HCT116 (cell line): ENCODE data around the gene CHTF18. TPM values are rescaled to one million over a fixed set of nuclear protein-coding genes. Genes with fewer than 3 reads are reported as not detected.

Experiments used
- ATAC-seq: fragments of 200-7000 bp; cut with Tn5 transposase; 2 replicates; pipeline ENCODE4 v1.9.1; 2020; ENCODE audit warnings: mild to moderate bottlenecking, moderate library complexity
- BruUV-seq: library from RNA; stranded (reverse); fragments of 400-500 nt; replicated peaks from 2 replicates; lab custom pipeline; 2021; lab: Mats Ljungman, UMichigan
- CTCF ChIA-PET: fragments of 300-600 bp; sonication (Branson Sonifier 250); formaldehyde crosslinking; loops from one replicate; lab custom pipeline; 2021; ENCODE audit warnings: antibody characterized with exemption; lab: Charles Lee
- POLR2A ChIA-PET: fragments of 300-600, 350-600 bp; sonication (Branson Sonifier 250); formaldehyde crosslinking; loops from one replicate; lab custom pipeline; 2021; ENCODE audit warnings: antibody characterized with exemption; lab: Charles Lee
- RAD21 ChIA-PET, 2 experiments: fragments of 300-600 bp; sonication (Branson Sonifier 250); formaldehyde crosslinking; loops; one replicate each; lab custom pipeline; 2023; ENCODE audit warnings: low total read pairs in 2 of 2; ENCODE audit not compliant: uncharacterized antibody in 2 of 2, unreplicated experiment in 2 of 2, low non-redundant PET in 1 of 2; lab: Charles Lee
- DNase-seq: peaks from one replicate; pipeline ENCODE4 v3.0.0-alpha.2; 2010; ENCODE audit warnings: low read depth, low spot score
- H2AFZ ChIP-seq: fragments of 200-600 bp; shearing (Covaris generic), sonication (generic); 2 replicates; pipeline ENCODE4 v1.6.1; 2017; ENCODE audit warnings: low read depth, mixed run types, mixed read lengths, antibody characterized with exemption, low read length; ENCODE audit not compliant: poor library complexity, severe bottlenecking
- H3K27ac ChIP-seq: 2 replicates; pipeline ENCODE4 v1.5.1; 2012; ENCODE audit warnings: low read depth, low read length
- H3K27me3 ChIP-seq: fragments of 200-600 bp; sonication (generic); 2 replicates; pipeline ENCODE4 v1.6.1; 2016; ENCODE audit warnings: mixed run types, low read length, mixed read lengths; ENCODE audit not compliant: insufficient read depth
- H3K36me3 ChIP-seq, 2 experiments: fragments of 200-500 bp in 1 of 2; fragments of 200-600 bp in 1 of 2; sonication (Bioruptor generic) in 1 of 2; sonication (generic) in 1 of 2; 2 replicates each; pipeline versions ENCODE4 v1.5.1 to v1.6.1; 2014 to 2016; ENCODE audit warnings: low read length in 2 of 2, inconsistent platforms in 1 of 2, mixed read lengths in 1 of 2, mixed run types in 1 of 2; ENCODE audit not compliant: insufficient read depth in 2 of 2, control insufficient read depth in 1 of 2
- H3K4me1 ChIP-seq, 2 experiments: fragments of 200-600 bp in 1 of 2; sonication (generic) in 1 of 2; 2 replicates each; pipeline versions ENCODE4 v1.5.1 to v1.6.1; 2012 to 2017; ENCODE audit warnings: low read length in 2 of 2, inconsistent platforms in 1 of 2, mild to moderate bottlenecking in 1 of 2, mixed read lengths in 1 of 2, mixed run types in 1 of 2, moderate library complexity in 1 of 2; ENCODE audit not compliant: insufficient read depth in 2 of 2, control insufficient read depth in 1 of 2
- H3K4me2 ChIP-seq: fragments of 200-600 bp; sonication (generic); 2 replicates; pipeline ENCODE4 v1.6.1; 2017; ENCODE audit warnings: mixed run types, low read length, mixed read lengths
- H3K4me3 ChIP-seq, 2 experiments: fragments of 200-600 bp in 1 of 2; sonication (generic) in 1 of 2; replicated peaks in 1 of 2; 2 replicates each; pipeline ENCODE4 v1.5.1; 2011 to 2016; ENCODE audit warnings: low read length in 2 of 2, control low read depth in 1 of 2, low read depth in 1 of 2, mild to moderate bottlenecking in 1 of 2, mixed read lengths in 1 of 2, mixed run types in 1 of 2
- H3K79me2 ChIP-seq: fragments of 200-600 bp; sonication (generic); 2 replicates; pipeline ENCODE4 v1.6.1; 2017; ENCODE audit warnings: mild to moderate bottlenecking, mixed run types, low read length, moderate library complexity, mixed read lengths; ENCODE audit not compliant: insufficient read depth
- H3K9ac ChIP-seq: fragments of 200-600 bp; sonication (generic); 2 replicates; pipeline ENCODE4 v1.6.1; 2016; ENCODE audit warnings: low read length, mixed read lengths
- H3K9me2 ChIP-seq: fragments of 200-600 bp; sonication (generic), shearing (Covaris generic); 2 replicates; pipeline ENCODE4 v1.6.1; 2017; ENCODE audit warnings: mixed run types, mild to moderate bottlenecking, moderate library complexity; ENCODE audit not compliant: insufficient read depth
- H3K9me3 ChIP-seq, 2 experiments: fragments of 200-500 bp in 1 of 2; fragments of 200-600 bp in 1 of 2; sonication (Bioruptor generic) in 1 of 2; sonication (generic) in 1 of 2; 2 replicates each; pipeline ENCODE4 v1.6.1; 2014 to 2017; ENCODE audit warnings: low read length in 2 of 2, mixed read lengths in 2 of 2, inconsistent platforms in 1 of 2, low read depth in 1 of 2, mild to moderate bottlenecking in 1 of 2, mixed run types in 1 of 2, moderate library complexity in 1 of 2; ENCODE audit not compliant: control insufficient read depth in 1 of 2, insufficient read depth in 1 of 2
- H4K20me1 ChIP-seq: fragments of 200-600 bp; sonication (generic), shearing (Covaris generic); 2 replicates; pipeline ENCODE4 v1.6.1; 2017; ENCODE audit warnings: mixed run types, mild to moderate bottlenecking, moderate library complexity; ENCODE audit not compliant: insufficient read depth
- CEBPB ChIP-seq: IDR thresholded peaks from 2 replicates; pipeline ENCODE4 v1.6.1; 2012; ENCODE audit warnings: low read depth
- CTCF ChIP-seq, 3 experiments: fragments of 200-600 bp in 1 of 3; sonication (generic) in 1 of 3; IDR thresholded peaks in 2 of 3; conservative IDR thresholded peaks in 1 of 3; 2 replicates each; pipeline ENCODE4 v1.5.1; 2012 to 2017; ENCODE audit warnings: low read depth in 2 of 3, low read length in 2 of 3, antibody characterized with exemption in 1 of 3, borderline replicate concordance in 1 of 3, control low read depth in 1 of 3, mild to moderate bottlenecking in 1 of 3, mixed read lengths in 1 of 3, mixed run types in 1 of 3, moderate library complexity in 1 of 3; ENCODE audit not compliant: insufficient read depth in 1 of 3
- FOSL1 ChIP-seq: IDR thresholded peaks from 2 replicates; pipeline ENCODE4 v1.6.1; 2012; ENCODE audit warnings: low read depth
- intact Hi-C: fragments of 100-400 bp; cut with micrococcal nuclease; formaldehyde crosslinking; loops from 2 replicates; pipeline ENCODE4 v1.10.0; 2022
- total RNA-seq: library from RNA; stranded (reverse); gene quantifications from one replicate; pipeline ENCODE4 v1.2.1, GENCODE V29; 2021; ENCODE audit not compliant: unreplicated experiment

The CHTF18 gene
- total RNA-seq, 1 experiment from 2014 or later = 145 TPM

- TF ChIP-seq FOSL1 = no peak
- TF ChIP-seq, all 23 proteins: peak for 3
Measured at GRCh38 chr16:813204-813915, 24.9 kb downstream of the CHTF18 start (continued).

- DNase-seq (no peak), ATAC-seq (no peak)
- ChIA-PET CTCF (no interaction called here), RAD21 (no interaction called here), POLR2A (no interaction called here)
- no peaks in the 10 kb centered on the region for H4K20me1 ChIP-seq
- TF ChIP-seq CEBPB (no peak), CTCF (IDR thresholded peaks at IDR 0.05 in 2 of 3, conservative IDR thresholded peaks at IDR 0.05 in 1 of 3; ENCODE audit: borderline replicate concordance in 1 of 3, insufficient read depth in 1 of 3, low read depth in 2 of 3, low read length in 2 of 3) (peak in 1 of 3 experiments; percentile 2; a peak in 2 of 6 replicates)
- H3K27ac ChIP-seq = 0 out of 2 replicates have a peak overlapping the region, but pooled peaks have one; percentile 17
- H3K4me3 ChIP-seq = no peak overlapping the region
- BruUV-seq = no TSS peak
- no peaks in the 10 kb centered on the region for H3K36me3 ChIP-seq
- peaks cover 24 to 31% of the 10 kb centered on the region in 2 experiments for H3K4me1 ChIP-seq
- H3K79me2 ChIP-seq = no peaks in the 10 kb centered on the region
- H3K27me3 ChIP-seq = no peaks in the 10 kb centered on the region
- no peak overlapping the region for H2AFZ ChIP-seq
- intact Hi-C loops = loop anchor here (1.0 kb wide), 2 partner anchors 64 to 241 kb away; no protein-coding TSS in a partner anchor
- H3K9ac ChIP-seq = no peak overlapping the region
- H3K9me3 ChIP-seq = no peaks in the 10 kb centered on the region; a peak in 1 of 4 replicates
- H3K4me2 ChIP-seq = peak overlapping the region; percentile 32
- no peaks in the 10 kb centered on the region for H3K9me2 ChIP-seq
Measured at GRCh38 chr16:813916-814412, 25.5 kb downstream of the CHTF18 start.
